Fibroblast of the aortic adventitia (primary cell): Measurements from ENCODE around the gene EHD4. TPM values are rescaled to one million over a fixed set of nuclear protein-coding genes. Genes with fewer than 3 reads are reported as not detected.

Experiments used
- DNase-seq: peaks from one replicate; pipeline ENCODE4 v3.0.0-alpha.2; 2010; ENCODE audit warnings: low read depth
- H3K4me3 ChIP-seq: 2 replicates; pipeline ENCODE4 v1.5.1; 2011; ENCODE audit warnings: low read depth, mild to moderate bottlenecking, control low read depth, low read length, moderate library complexity
- total RNA-seq: library from RNA; depleted of rRNA; stranded (reverse); fragments of >200 nt; gene quantifications from 2 replicates; pipeline ENCODE4 v1.2.3, GENCODE V29; 2012; ENCODE audit warnings: low replicate concordance
- TF ChIP-seq, protein P1 (sequence below): IDR thresholded peaks from 2 replicates; pipeline ENCODE4 v1.5.1; 2011; ENCODE audit warnings: mild to moderate bottlenecking, low read length, control low read depth, inconsistent platforms; ENCODE audit not compliant: insufficient read depth

The EHD4 gene
- total RNA-seq, 1 donor: 10.8 TPM

DNA sequence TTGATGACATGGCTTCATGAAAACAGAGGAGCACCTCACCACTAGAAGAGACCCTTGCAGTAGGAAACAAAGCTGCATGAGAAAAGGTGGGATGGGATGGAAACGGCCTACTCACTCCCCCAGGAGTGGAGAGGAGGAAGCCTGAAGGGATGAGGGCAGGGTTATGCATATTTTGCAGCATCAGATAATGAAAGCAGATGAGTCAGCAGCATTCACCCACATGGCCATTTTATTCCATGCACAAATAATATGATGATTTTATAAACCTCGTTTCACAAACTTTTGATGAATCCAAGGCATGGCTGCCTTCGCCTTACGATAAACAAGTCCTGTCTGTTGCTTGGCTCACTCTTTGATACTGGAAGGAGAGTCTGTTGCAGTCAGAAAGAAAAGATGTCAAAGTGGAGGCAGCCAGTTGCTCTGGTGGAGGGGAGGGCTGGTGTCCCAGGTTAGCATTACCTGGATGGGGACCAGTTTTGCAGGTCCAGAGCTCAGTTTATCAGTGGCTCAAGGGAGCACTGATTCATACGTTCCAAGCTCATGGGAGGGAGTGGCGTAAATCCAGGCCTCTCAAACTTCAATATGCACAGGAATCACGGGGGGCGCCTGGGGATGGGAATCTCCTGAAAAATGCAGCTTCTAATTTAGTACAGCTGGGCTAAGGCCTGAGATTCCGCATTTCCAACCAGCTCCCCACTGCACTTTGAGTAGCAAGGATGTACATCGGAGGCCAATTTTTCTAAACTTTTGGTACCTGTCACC lies 9.2 kb upstream of the EHD4 start:
- DNase-seq: no peak
- H3K4me3 ChIP-seq: no peak overlapping the region

DNA sequence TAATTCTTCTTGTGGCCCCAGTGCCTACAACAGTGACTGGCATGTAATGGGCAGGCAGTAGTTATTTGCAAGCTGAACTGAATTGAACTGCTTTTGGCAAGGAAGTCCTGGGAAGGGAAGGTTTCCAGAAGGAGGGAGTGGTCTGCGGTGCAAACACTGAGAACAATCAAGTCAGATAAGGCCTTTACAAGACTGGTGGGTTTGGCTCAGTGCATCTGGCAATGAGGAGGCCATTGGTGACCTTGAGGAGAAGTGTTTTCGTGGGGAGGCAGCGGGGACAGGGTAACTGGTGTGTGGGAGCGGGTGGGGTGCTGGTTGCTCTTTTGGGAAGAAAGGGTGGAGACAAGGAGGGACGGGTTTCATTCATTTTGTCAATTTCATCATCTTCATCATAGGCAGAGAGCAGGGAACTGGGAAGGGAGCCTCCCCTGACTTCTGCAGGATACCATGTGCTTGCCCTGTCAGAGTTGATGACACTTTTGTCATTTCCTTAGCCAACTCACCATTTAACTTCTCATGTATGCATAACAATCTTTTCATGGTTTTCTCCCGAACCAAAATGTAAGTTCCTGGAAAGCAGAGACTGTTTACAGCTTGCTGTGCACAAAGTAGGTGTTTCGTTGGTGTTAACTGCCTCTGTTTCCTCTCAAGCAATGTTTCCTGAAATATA lies 8.4 kb upstream of the EHD4 start:
- TF ChIP-seq, protein P1, sequence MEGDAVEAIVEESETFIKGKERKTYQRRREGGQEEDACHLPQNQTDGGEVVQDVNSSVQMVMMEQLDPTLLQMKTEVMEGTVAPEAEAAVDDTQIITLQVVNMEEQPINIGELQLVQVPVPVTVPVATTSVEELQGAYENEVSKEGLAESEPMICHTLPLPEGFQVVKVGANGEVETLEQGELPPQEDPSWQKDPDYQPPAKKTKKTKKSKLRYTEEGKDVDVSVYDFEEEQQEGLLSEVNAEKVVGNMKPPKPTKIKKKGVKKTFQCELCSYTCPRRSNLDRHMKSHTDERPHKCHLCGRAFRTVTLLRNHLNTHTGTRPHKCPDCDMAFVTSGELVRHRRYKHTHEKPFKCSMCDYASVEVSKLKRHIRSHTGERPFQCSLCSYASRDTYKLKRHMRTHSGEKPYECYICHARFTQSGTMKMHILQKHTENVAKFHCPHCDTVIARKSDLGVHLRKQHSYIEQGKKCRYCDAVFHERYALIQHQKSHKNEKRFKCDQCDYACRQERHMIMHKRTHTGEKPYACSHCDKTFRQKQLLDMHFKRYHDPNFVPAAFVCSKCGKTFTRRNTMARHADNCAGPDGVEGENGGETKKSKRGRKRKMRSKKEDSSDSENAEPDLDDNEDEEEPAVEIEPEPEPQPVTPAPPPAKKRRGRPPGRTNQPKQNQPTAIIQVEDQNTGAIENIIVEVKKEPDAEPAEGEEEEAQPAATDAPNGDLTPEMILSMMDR: no peak
- DNase-seq: peak; percentile 82
- no peak overlapping the region for H3K4me3 ChIP-seq

More for the DNA sequence above, 9.2 kb upstream of the EHD4 start:
- TF ChIP-seq, protein P1: no peak

DNA sequence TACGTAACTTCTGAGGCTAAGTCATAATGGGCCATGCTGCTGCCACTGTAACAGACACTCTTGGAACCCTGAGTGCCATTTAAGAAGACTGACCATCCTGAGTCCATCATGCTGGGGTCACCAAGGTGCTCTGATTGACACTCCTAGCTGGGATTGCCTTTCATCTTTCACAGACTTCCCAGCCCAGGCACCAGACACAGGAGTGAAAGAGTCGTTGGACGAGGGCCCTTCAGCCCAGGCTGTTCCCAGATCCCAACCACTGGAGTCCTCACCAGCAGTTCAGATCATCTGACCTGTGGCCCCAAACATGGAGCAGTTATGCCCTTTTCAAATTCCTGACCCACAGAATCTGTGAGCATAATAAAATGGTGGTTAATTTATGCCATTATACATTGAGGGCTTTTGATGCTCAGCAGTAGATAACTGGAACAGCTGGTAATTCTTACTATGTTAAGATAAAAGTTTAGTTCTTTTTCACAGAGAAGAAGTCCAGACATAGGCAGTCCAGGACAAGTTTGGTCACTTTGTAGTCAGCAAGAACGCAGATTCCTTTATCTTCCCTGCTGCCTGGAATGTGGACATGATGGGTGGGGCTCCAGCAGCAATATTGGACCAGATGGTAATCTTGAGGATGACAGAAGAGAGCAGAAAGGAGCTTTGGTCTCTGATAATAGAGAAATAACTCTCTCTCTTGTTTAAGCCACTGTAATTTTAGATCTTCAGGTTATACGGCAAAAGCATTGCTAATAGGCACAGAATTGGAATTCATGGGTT lies 7.3 kb upstream of the EHD4 start:
- TF ChIP-seq, protein P1: no peak
- DNase-seq: peak; percentile 51
- no peak overlapping the region for H3K4me3 ChIP-seq

DNA sequence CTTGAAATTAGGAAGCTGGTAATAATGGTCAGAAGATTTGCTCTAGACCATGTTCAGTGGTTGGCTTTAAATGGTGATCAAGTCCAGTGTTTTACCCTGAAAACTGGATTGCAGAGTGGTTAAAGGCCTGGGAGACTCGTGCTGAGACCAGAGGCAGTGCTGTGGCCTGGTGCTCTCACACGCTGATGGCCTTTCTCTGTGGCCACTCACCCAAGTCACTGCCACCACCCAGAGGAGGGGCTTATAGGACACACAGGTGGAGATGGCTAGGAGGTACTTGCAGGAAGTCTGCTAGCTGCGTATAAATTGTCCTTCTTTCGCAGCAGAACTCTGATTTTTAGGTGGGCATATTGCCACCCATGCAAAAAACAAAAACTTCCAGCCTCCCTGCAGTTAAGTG lies 6.2 kb upstream of the EHD4 start:
- no peak for DNase-seq
- TF ChIP-seq, protein P1: no peak
- no peak overlapping the region for H3K4me3 ChIP-seq

DNA sequence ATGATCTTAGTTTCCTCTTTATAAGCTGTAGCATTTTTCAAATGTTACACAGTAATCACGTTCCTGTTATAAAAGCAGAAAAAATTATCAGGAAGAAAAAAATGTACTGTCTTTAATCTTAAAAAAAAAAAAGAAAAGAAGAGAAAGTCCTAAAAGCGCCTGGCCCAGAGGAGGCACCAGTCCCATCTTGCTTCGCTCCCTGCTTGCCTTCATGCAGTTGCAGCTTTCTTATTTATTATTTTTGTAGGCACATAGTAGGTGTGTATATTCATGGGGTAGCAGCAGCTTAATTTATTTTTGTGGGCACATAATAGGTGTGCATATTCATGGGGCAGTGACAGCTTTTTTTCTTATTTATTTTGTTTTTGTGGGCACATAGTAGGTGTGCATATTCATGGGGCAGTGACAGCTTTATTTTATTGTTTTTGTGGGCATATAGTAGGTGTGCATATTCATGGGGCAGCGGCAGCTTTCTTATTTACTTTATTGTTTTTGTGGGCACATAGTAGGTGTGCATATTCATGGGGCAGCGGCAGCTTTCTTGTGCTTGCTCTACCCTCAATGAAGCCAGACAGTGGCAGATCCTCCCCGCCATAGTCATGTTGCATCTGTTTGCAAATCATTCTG lies 5.5 kb upstream of the EHD4 start:
- DNase-seq: no peak

DNA sequence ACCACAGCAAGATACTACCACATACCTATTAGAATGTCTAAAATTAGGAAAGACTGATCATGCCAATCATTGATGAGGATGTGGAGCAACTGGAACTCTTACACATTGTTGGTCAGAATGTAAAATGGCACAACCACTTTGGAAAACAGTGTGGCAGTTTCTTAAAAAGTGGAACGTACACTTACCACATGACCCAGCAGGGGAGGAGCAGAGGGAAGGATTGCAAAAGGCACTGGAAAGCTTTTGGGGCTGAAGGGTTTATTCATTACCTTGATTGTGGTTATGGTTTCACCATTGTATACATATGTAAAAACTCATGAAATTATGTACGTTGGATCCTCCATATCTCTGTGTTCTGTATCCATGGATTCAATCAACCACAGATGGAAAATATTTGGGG lies 3.3 kb upstream of the EHD4 start:
- H3K4me3 ChIP-seq: no peak overlapping the region
- DNase-seq: no peak
- TF ChIP-seq, protein P1: no peak

More for the DNA sequence above, 5.5 kb upstream of the EHD4 start:
- no peak overlapping the region for H3K4me3 ChIP-seq
- TF ChIP-seq, protein P1: no peak
